ENCODE measurements around the gene CLCN5.

- TF ChIP-seq CTCF (IDR thresholded peaks at IDR 0.05): no peak
- no peak for TF ChIP-seq POLR2A (IDR thresholded peaks at IDR 0.05)
Measured at GRCh38 chrX:50073601-50074000, 151.2 kb downstream of the CLCN5 start.

All from right lobe of liver (tissue), 4 donors.